ENCODE measurements around the gene MESP2.

MESP2 gene

GRCh38 chr15:89806559-89807550 is 30.7 kb downstream of the MESP2 start:
- H3K27me3 Mint-ChIP-seq: peaks cover 18% of the 10 kb centered on the region
- no peak for ATAC-seq (ENCODE audit: low read depth)
- H3K36me3 Mint-ChIP-seq: peaks cover 6% of the 10 kb centered on the region
- no peak overlapping the region for H3K4me3 Mint-ChIP-seq
- no peaks in the 10 kb centered on the region for H3K9me3 Mint-ChIP-seq
- H3K4me1 Mint-ChIP-seq: peaks cover 3% of the 10 kb centered on the region
- no peak for DNase-seq (ENCODE audit: low spot score in 2 of 2)
- H3K27ac Mint-ChIP-seq: no peak overlapping the region

DNA sequence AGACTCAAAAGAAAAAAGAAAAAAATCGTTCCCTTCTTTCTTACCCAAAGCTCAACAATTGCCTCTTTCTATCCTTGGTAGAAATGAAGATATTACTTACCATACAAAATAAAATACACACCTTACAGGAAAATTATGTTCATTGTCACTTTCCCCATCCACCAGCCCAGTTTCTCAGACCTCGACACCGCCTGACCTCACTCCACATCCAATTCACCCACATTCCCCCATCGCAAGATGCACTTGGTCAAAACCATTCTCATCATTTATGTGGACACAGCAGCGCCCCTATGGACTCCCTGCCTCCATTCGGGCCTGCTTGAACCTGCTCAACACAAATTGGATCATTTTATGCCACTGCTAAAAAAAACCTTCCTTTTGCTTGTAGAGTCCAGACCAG is 31.6 kb downstream of the MESP2 start:
- H3K9me3 Mint-ChIP-seq: no peaks in the 10 kb centered on the region
- peaks cover 2% of the 10 kb centered on the region for H3K36me3 Mint-ChIP-seq
- DNase-seq (ENCODE audit: low spot score in 2 of 2) (no peak), ATAC-seq (ENCODE audit: low read depth) (no peak)
- H3K4me3 Mint-ChIP-seq: no peak overlapping the region
- H3K27ac Mint-ChIP-seq: no peak overlapping the region
- peaks cover 11% of the 10 kb centered on the region for H3K27me3 Mint-ChIP-seq
- no peaks in the 10 kb centered on the region for H3K4me1 Mint-ChIP-seq

DNA sequence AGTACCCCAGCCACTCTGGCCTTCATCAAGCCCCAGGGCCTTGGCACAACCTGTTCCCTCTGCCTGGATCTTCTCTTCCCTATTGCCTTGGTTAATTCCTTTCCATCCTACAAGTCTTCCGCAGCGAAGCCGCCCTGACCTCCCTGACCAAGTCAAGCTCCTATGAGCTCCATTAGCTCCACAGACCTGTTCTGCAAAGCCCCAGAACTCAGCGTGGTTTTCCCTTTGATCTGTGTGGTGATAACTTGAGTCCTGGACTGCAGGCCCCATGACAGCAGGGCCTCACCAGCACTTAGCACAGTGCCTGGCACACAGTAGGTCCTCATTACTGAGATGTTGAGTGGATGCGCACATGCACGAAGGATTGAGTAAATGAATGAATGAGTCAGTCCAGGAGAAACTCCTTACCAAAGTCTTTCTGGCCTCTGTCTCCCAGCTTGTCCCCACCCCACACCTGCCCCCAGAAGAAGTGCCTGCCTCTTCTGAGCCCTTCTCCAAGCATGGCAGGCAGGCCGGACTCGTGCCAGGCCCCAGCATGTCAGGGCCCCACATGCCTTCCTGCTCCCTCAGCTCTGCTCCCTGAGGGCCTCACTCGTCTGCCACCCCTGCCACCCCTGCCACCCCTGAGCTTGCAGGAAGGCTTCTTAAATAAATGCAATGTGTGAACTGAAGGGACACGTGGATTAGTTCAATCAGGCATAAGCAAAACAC is 32.2 kb downstream of the MESP2 start:
- DNase-seq (ENCODE audit: low spot score in 2 of 2) (no peak), ATAC-seq (ENCODE audit: low read depth) (no peak)
- Mint-ChIP-seq H3K4me1 (no peaks in the 10 kb centered on the region), H3K9me3 (no peaks in the 10 kb centered on the region), H3K36me3 (peaks cover 2% of the 10 kb centered on the region), H3K4me3 (no peak overlapping the region), H3K27ac (no peak overlapping the region), H3K27me3 (peaks cover 10% of the 10 kb centered on the region)

GRCh38 chr15:89809093-89809786 is 33.1 kb downstream of the MESP2 start:
- H3K27ac Mint-ChIP-seq: no peak overlapping the region

DNA sequence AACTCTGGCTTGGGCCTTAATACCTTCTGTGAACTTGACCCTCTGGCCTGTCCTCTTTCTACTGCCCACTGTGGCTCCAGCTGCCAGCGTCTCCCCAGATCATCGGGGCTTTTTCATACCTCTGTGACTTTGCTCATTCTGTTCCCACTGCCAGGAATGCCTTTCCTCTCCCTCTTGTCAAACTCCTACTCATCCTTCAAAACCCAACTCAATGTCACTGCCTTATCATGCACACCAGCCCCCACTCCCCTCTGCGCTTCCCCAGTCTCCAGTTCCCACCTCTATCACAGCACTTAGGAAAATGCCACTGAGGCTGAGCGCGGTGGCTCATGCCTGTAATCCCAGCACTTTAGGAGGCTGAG is 33.6 kb downstream of the MESP2 start:
- H3K4me1 Mint-ChIP-seq: peaks cover 2% of the 10 kb centered on the region
- ATAC-seq (ENCODE audit: low read depth) (no peak), DNase-seq (ENCODE audit: low spot score in 2 of 2) (no peak)
- H3K27me3 Mint-ChIP-seq: peaks cover 11% of the 10 kb centered on the region
- H3K27ac Mint-ChIP-seq: no peak overlapping the region
- peaks cover 2% of the 10 kb centered on the region for H3K36me3 Mint-ChIP-seq
- H3K4me3 Mint-ChIP-seq: no peak overlapping the region
- H3K9me3 Mint-ChIP-seq: no peaks in the 10 kb centered on the region

More at GRCh38 chr15:89809093-89809786, 33.1 kb downstream of the MESP2 start:
- Mint-ChIP-seq H3K36me3 (peaks cover 2% of the 10 kb centered on the region), H3K27me3 (peaks cover 12% of the 10 kb centered on the region), H3K4me1 (peaks cover 2% of the 10 kb centered on the region), H3K9me3 (no peaks in the 10 kb centered on the region), H3K4me3 (no peak overlapping the region)
- ATAC-seq (ENCODE audit: low read depth) (no peak), DNase-seq (ENCODE audit: low spot score in 2 of 2) (no peak)

DNA sequence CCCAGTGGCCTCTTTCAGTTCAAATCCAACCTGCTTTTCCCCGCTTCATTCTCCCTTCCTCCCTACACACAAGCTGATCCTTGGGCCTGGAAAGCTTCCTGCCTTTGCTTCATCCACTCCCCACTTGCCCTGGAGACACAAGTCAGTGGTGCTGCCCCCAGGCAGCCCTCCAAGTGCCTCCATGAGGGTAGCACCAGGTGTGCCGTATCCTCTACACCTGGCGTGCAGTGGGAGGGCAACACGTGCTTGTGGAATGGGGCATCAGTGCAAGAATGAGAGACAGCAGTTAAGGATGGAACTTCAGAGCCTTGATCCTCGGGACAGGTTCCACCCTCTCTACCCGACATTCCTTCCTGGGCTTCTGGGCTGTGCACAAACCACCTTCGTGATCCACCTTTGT is 34.7 kb downstream of the MESP2 start:
- DNase-seq (ENCODE audit: low spot score in 2 of 2) (no peak), ATAC-seq (ENCODE audit: low read depth) (no peak)
- Mint-ChIP-seq H3K9me3 (no peaks in the 10 kb centered on the region), H3K4me1 (peaks cover 2% of the 10 kb centered on the region), H3K27ac (no peak overlapping the region), H3K27me3 (peaks cover 14% of the 10 kb centered on the region), H3K36me3 (peaks cover 2% of the 10 kb centered on the region), H3K4me3 (no peak overlapping the region)

GRCh38 chr15:89812011-89812846 is 36.1 kb downstream of the MESP2 start:
- H3K4me1 Mint-ChIP-seq: peaks cover 2% of the 10 kb centered on the region

GRCh38 chr15:89812847-89813320 is 36.8 kb downstream of the MESP2 start:
- DNase-seq (ENCODE audit: low spot score in 2 of 2) (no peak), ATAC-seq (ENCODE audit: low read depth) (no peak)
- peaks cover 21% of the 10 kb centered on the region for H3K27me3 Mint-ChIP-seq
- no peak overlapping the region for H3K4me3 Mint-ChIP-seq
- H3K36me3 Mint-ChIP-seq: peaks cover 5% of the 10 kb centered on the region
- H3K4me1 Mint-ChIP-seq: peaks cover 2% of the 10 kb centered on the region
- no peak overlapping the region for H3K27ac Mint-ChIP-seq
- no peaks in the 10 kb centered on the region for H3K9me3 Mint-ChIP-seq

More at GRCh38 chr15:89812011-89812846, 36.1 kb downstream of the MESP2 start:
- H3K27ac Mint-ChIP-seq: no peak overlapping the region
- no peak for DNase-seq (ENCODE audit: low spot score in 2 of 2)
- no peak overlapping the region for H3K4me3 Mint-ChIP-seq
- no peaks in the 10 kb centered on the region for H3K9me3 Mint-ChIP-seq
- no peak for ATAC-seq (ENCODE audit: low read depth)
- H3K27me3 Mint-ChIP-seq: peaks cover 21% of the 10 kb centered on the region
- H3K36me3 Mint-ChIP-seq: peaks cover 5% of the 10 kb centered on the region

GRCh38 chr15:89813381-89814111 is 37.4 kb downstream of the MESP2 start:
- H3K36me3 Mint-ChIP-seq: peaks cover 5% of the 10 kb centered on the region
- no peaks in the 10 kb centered on the region for H3K9me3 Mint-ChIP-seq
- peaks cover 2% of the 10 kb centered on the region for H3K4me1 Mint-ChIP-seq
- H3K27me3 Mint-ChIP-seq: peaks cover 21% of the 10 kb centered on the region
- peak overlapping the region; percentile 60 for H3K4me3 Mint-ChIP-seq
- DNase-seq (ENCODE audit: low spot score in 2 of 2) (no peak), ATAC-seq (ENCODE audit: low read depth) (no peak)
- H3K27ac Mint-ChIP-seq: no peak overlapping the region

DNA sequence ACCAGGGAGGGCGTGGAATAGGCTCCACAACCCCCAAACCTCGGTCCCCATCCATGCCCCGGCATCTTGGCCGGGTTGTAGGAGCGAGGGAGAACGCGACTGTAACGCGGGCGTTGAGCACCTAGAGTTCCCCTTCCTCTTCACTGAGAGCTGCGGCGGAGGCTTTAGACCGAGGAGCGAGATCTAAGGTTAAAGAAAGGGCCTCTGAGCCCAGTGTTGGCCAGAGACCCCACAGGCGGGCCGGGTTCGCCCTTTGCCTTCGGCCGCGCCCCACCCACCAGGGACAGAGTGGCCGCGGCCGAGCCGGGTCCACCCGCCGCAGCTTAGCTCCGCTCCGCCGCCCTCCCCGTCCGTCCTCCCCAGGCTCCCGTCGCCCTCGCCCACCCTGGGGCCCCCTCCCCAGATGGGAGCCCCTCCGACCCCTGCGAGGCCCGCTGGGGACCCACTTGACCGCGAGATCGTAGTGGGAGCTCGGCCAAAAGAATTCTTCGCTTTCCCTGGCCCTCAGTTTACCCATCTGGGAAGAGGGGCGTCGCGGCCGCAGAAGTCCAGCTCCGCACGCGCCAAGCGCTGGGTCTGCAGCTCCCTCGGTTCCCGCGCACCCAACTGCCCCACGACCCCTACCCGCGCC is 38.1 kb downstream of the MESP2 start:
- peak in 1 of 2 donors; percentile 30 for DNase-seq (ENCODE audit: low spot score in 2 of 2)
- H3K36me3 Mint-ChIP-seq: peaks cover 5% of the 10 kb centered on the region

GRCh38 chr15:89815769-89816168 is 39.6 kb downstream of the MESP2 start:
- H3K27me3 Mint-ChIP-seq: peaks cover 21% of the 10 kb centered on the region

More for the DNA sequence above, 38.1 kb downstream of the MESP2 start:
- H3K9me3 Mint-ChIP-seq: no peaks in the 10 kb centered on the region
- peaks cover 2% of the 10 kb centered on the region for H3K4me1 Mint-ChIP-seq
- no peak overlapping the region for H3K27ac Mint-ChIP-seq
- peak overlapping the region; percentile 60 for H3K4me3 Mint-ChIP-seq
- H3K27me3 Mint-ChIP-seq: peaks cover 22% of the 10 kb centered on the region
- peak; percentile 83 for ATAC-seq (ENCODE audit: low read depth)

GRCh38 chr15:89817701-89818280 is 41.7 kb downstream of the MESP2 start:
- H3K36me3 Mint-ChIP-seq: peaks cover 3% of the 10 kb centered on the region
- peaks cover 2% of the 10 kb centered on the region for H3K4me1 Mint-ChIP-seq
- no peak overlapping the region for H3K27ac Mint-ChIP-seq
- ATAC-seq (ENCODE audit: low read depth) (no peak), DNase-seq (ENCODE audit: low spot score in 2 of 2) (no peak)
- H3K4me3 Mint-ChIP-seq: no peak overlapping the region
- H3K27me3 Mint-ChIP-seq: peaks cover 27% of the 10 kb centered on the region
- no peaks in the 10 kb centered on the region for H3K9me3 Mint-ChIP-seq

More at GRCh38 chr15:89815769-89816168, 39.6 kb downstream of the MESP2 start:
- H3K9me3 Mint-ChIP-seq: no peaks in the 10 kb centered on the region
- H3K4me3 Mint-ChIP-seq: peak overlapping the region; percentile 81
- peaks cover 2% of the 10 kb centered on the region for H3K4me1 Mint-ChIP-seq
- no peak for DNase-seq (ENCODE audit: low spot score in 2 of 2)
- H3K36me3 Mint-ChIP-seq: peaks cover 3% of the 10 kb centered on the region
- no peak overlapping the region for H3K27ac Mint-ChIP-seq
- ATAC-seq (ENCODE audit: low read depth): no peak
